Measurements from ENCODE around the gene BIRC6. TPM values are rescaled to one million over a fixed set of nuclear protein-coding genes. Genes with fewer than 3 reads are reported as not detected.
"Not testable (repeated sequence)": the region's sequence is repeated elsewhere in the genome, so short reads cannot be mapped to it uniquely, and the experiment has no call there.

The BIRC6 gene
- total RNA-seq, 1 experiment from 2014 or later: 96.7 TPM

GRCh38 chr2:32455816-32456215 is 99.0 kb downstream of the BIRC6 start:
- H3K36me3 ChIP-seq (ENCODE audit: control insufficient read depth, insufficient read depth, low read length): no peaks in the 10 kb centered on the region
- Mint-ChIP-seq H3K4me3 (ENCODE audit: unreplicated experiment) (no peak overlapping the region), H3K27me3 (ENCODE audit: insufficient read depth, unreplicated experiment) (no peaks in the 10 kb centered on the region), H3K36me3 (ENCODE audit: insufficient read depth, unreplicated experiment) (peaks cover 40% of the 10 kb centered on the region), H3K4me1 (ENCODE audit: low read depth, unreplicated experiment) (peaks cover 14% of the 10 kb centered on the region), H3K9me3 (ENCODE audit: unreplicated experiment) (peaks cover 8% of the 10 kb centered on the region), H3K27ac (ENCODE audit: unreplicated experiment) (no peak overlapping the region)
- no TSS peak for BruUV-seq (replicated peaks)
- no peak overlapping the region for H3K4me3 ChIP-seq (ENCODE audit: low read depth, low read length)
- no peaks in the 10 kb centered on the region for H3K27me3 ChIP-seq (replicated peaks; ENCODE audit: control insufficient read depth, insufficient read depth, low read length)
- H3K4me1 ChIP-seq: no peaks in the 10 kb centered on the region
- intact Hi-C loops (cut with micrococcal nuclease; ENCODE audit: unreplicated experiment): no loop called here
- CTCF ChIA-PET: interaction anchor here (0.6 kb wide), 1 partner anchor 23 kb away, joined by 4 read pairs; no protein-coding TSS in a partner anchor
- DNase-seq: no peak
- POLR2A ChIA-PET: no interaction called here
- H3K9me3 ChIP-seq: no peaks in the 10 kb centered on the region
- TF ChIP-seq CTCF (IDR thresholded peaks at IDR 0.05; ENCODE audit: insufficient read depth in 1 of 2, low read depth in 1 of 2, low read length in 1 of 2, severe bottlenecking in 1 of 2, unreplicated experiment in 1 of 2): no peak

- Histone ChIP-seq H3K4me3 (ENCODE audit: low read depth, low read length) (no peak overlapping the region), H3K4me1 (no peaks in the 10 kb centered on the region), H3K36me3 (ENCODE audit: control insufficient read depth, insufficient read depth, low read length) (no peaks in the 10 kb centered on the region), H3K9me3 (no peaks in the 10 kb centered on the region), H3K27me3 (replicated peaks; ENCODE audit: control insufficient read depth, insufficient read depth, low read length) (no peaks in the 10 kb centered on the region)
- no peak overlapping the region for H3K27ac Mint-ChIP-seq (ENCODE audit: unreplicated experiment)
- peaks cover 14% of the 10 kb centered on the region for H3K4me1 Mint-ChIP-seq (ENCODE audit: low read depth, unreplicated experiment)
- ChIA-PET POLR2A (no interaction called here), CTCF (no interaction called here)
- intact Hi-C loops (cut with micrococcal nuclease; ENCODE audit: unreplicated experiment): no loop called here
- no peak for DNase-seq
- no peak for TF ChIP-seq CTCF (IDR thresholded peaks at IDR 0.05; ENCODE audit: insufficient read depth in 1 of 2, low read depth in 1 of 2, low read length in 1 of 2, severe bottlenecking in 1 of 2, unreplicated experiment in 1 of 2)
- BruUV-seq (replicated peaks): no TSS peak
- peaks cover 35% of the 10 kb centered on the region for H3K36me3 Mint-ChIP-seq (ENCODE audit: insufficient read depth, unreplicated experiment)
- no peak overlapping the region for H3K4me3 Mint-ChIP-seq (ENCODE audit: unreplicated experiment)
- H3K27me3 Mint-ChIP-seq (ENCODE audit: insufficient read depth, unreplicated experiment): no peaks in the 10 kb centered on the region
- peaks cover 8% of the 10 kb centered on the region for H3K9me3 Mint-ChIP-seq (ENCODE audit: unreplicated experiment)
These were observed 100.0 kb downstream of the BIRC6 start for GRCh38 chr2:32456808-32457207.

GRCh38 chr2:32457814-32458213 is 101.0 kb downstream of the BIRC6 start:
- H3K27me3 Mint-ChIP-seq (ENCODE audit: insufficient read depth, unreplicated experiment): no peaks in the 10 kb centered on the region
- intact Hi-C loops (cut with micrococcal nuclease; ENCODE audit: unreplicated experiment): no loop called here
- no peak overlapping the region for H3K4me3 ChIP-seq (ENCODE audit: low read depth, low read length)
- no TSS peak for BruUV-seq (replicated peaks)
- H3K36me3 Mint-ChIP-seq (ENCODE audit: insufficient read depth, unreplicated experiment): peaks cover 38% of the 10 kb centered on the region
- peaks cover 14% of the 10 kb centered on the region for H3K4me1 Mint-ChIP-seq (ENCODE audit: low read depth, unreplicated experiment)
- no peak for DNase-seq
- TF ChIP-seq CTCF (IDR thresholded peaks at IDR 0.05; ENCODE audit: insufficient read depth in 1 of 2, low read depth in 1 of 2, low read length in 1 of 2, severe bottlenecking in 1 of 2, unreplicated experiment in 1 of 2): no peak
- no peaks in the 10 kb centered on the region for H3K36me3 ChIP-seq (ENCODE audit: control insufficient read depth, insufficient read depth, low read length)
- peaks cover 8% of the 10 kb centered on the region for H3K9me3 Mint-ChIP-seq (ENCODE audit: unreplicated experiment)
- no peaks in the 10 kb centered on the region for H3K27me3 ChIP-seq (replicated peaks; ENCODE audit: control insufficient read depth, insufficient read depth, low read length)
- ChIA-PET POLR2A (no interaction called here), CTCF (no interaction called here)
- no peak overlapping the region for H3K4me3 Mint-ChIP-seq (ENCODE audit: unreplicated experiment)
- no peaks in the 10 kb centered on the region for H3K9me3 ChIP-seq
- no peak overlapping the region for H3K27ac Mint-ChIP-seq (ENCODE audit: unreplicated experiment)
- no peaks in the 10 kb centered on the region for H3K4me1 ChIP-seq

- CTCF ChIA-PET; H3K36me3 ChIP-seq (ENCODE audit: control insufficient read depth, insufficient read depth, low read length); BruUV-seq (replicated peaks): not testable (repeated sequence)
These were observed 104.0 kb downstream of the BIRC6 start for GRCh38 chr2:32460861-32461260.

More at GRCh38 chr2:32460861-32461260, 104.0 kb downstream of the BIRC6 start:
- H3K27me3 ChIP-seq (replicated peaks; ENCODE audit: control insufficient read depth, insufficient read depth, low read length); H3K27ac Mint-ChIP-seq (ENCODE audit: unreplicated experiment); H3K4me3 ChIP-seq (ENCODE audit: low read depth, low read length); H3K4me3 Mint-ChIP-seq (ENCODE audit: unreplicated experiment); DNase-seq; H3K27me3 Mint-ChIP-seq (ENCODE audit: insufficient read depth, unreplicated experiment); H3K9me3 Mint-ChIP-seq (ENCODE audit: unreplicated experiment); intact Hi-C loops (cut with micrococcal nuclease; ENCODE audit: unreplicated experiment); POLR2A ChIA-PET; H3K9me3 ChIP-seq; H3K4me1 ChIP-seq: not testable (repeated sequence)
- peaks cover 52% of the 10 kb centered on the region for H3K36me3 Mint-ChIP-seq (ENCODE audit: insufficient read depth, unreplicated experiment)
- H3K4me1 Mint-ChIP-seq (ENCODE audit: low read depth, unreplicated experiment): peaks cover 14% of the 10 kb centered on the region

Measured in Caco-2 (cell line).